ENCODE results near the gene AGPAT1.

GRCh38 chr6:32195902-32196681 lies 20.2 kb upstream of the AGPAT1 start:
- TF ChIP-seq ZNF274 (IDR thresholded peaks at IDR 0.05; ENCODE audit: low read depth, low read length) = no peak
- no peak for TF ChIP-seq SUZ12 (IDR thresholded peaks at IDR 0.05; ENCODE audit: extremely low read depth, insufficient read depth, insufficient read length)
- no peak for TF ChIP-seq YY1 (IDR thresholded peaks at IDR 0.05; ENCODE audit: insufficient read depth, insufficient read length)
